ENCODE data around the gene MPRIP.

Gene MPRIP

GRCh38 chr17:17088541-17089525, 46.6 kb downstream of the MPRIP start:
- no peak for TF ChIP-seq CTCF (IDR thresholded peaks at IDR 0.05; ENCODE audit: low read depth, low read length, missing control alignments)
- in situ Hi-C loops (cut with HindIII; ENCODE audit: low pct_ligation_motif_present, low sequenced_read_pairs), result no loop called here
- H3K27me3 ChIP-seq (replicated peaks), result no peaks in the 10 kb centered on the region
- H3K4me3 ChIP-seq (ENCODE audit: low read depth, low read length), result no peak overlapping the region
- DNase-seq, result no peak
- H3K27ac ChIP-seq, result no peak overlapping the region
- H3K36me3 ChIP-seq (replicated peaks), result peaks cover 25% of the 10 kb centered on the region

GRCh38 chr17:17089796-17090641, 47.8 kb downstream of the MPRIP start:
- no peak overlapping the region for H3K4me3 ChIP-seq (ENCODE audit: low read depth, low read length)
- in situ Hi-C loops (cut with HindIII; ENCODE audit: low pct_ligation_motif_present, low sequenced_read_pairs), result no loop called here
- no peak overlapping the region for H3K27ac ChIP-seq
- no peak for DNase-seq
- H3K36me3 ChIP-seq (replicated peaks), result peaks cover 21% of the 10 kb centered on the region
- no peaks in the 10 kb centered on the region for H3K27me3 ChIP-seq (replicated peaks)
- no peak for TF ChIP-seq CTCF (IDR thresholded peaks at IDR 0.05; ENCODE audit: low read depth, low read length, missing control alignments)

GRCh38 chr17:17090642-17091103, 48.4 kb downstream of the MPRIP start:
- Histone ChIP-seq H3K27me3 (replicated peaks) (no peaks in the 10 kb centered on the region), H3K27ac (no peak overlapping the region), H3K4me3 (ENCODE audit: low read depth, low read length) (no peak overlapping the region), H3K36me3 (replicated peaks) (peaks cover 21% of the 10 kb centered on the region)
- in situ Hi-C loops (cut with HindIII; ENCODE audit: low pct_ligation_motif_present, low sequenced_read_pairs), result no loop called here
- TF ChIP-seq CTCF (IDR thresholded peaks at IDR 0.05; ENCODE audit: low read depth, low read length, missing control alignments), result no peak
- DNase-seq, result no peak

- H3K27ac ChIP-seq, result no peak overlapping the region
- no peak for TF ChIP-seq CTCF (IDR thresholded peaks at IDR 0.05; ENCODE audit: low read depth, low read length, missing control alignments)
- H3K36me3 ChIP-seq (replicated peaks), result peaks cover 21% of the 10 kb centered on the region
- no peaks in the 10 kb centered on the region for H3K27me3 ChIP-seq (replicated peaks)
- no peak overlapping the region for H3K4me3 ChIP-seq (ENCODE audit: low read depth, low read length)
- in situ Hi-C loops (cut with HindIII; ENCODE audit: low pct_ligation_motif_present, low sequenced_read_pairs), result no loop called here
- DNase-seq, result no peak
Measured at GRCh38 chr17:17091276-17091675, 49.0 kb downstream of the MPRIP start.

- peaks cover 21% of the 10 kb centered on the region for H3K36me3 ChIP-seq (replicated peaks)
- in situ Hi-C loops (cut with HindIII; ENCODE audit: low pct_ligation_motif_present, low sequenced_read_pairs), result no loop called here
- DNase-seq, result no peak
- no peak overlapping the region for H3K4me3 ChIP-seq (ENCODE audit: low read depth, low read length)
- H3K27me3 ChIP-seq (replicated peaks), result no peaks in the 10 kb centered on the region
- TF ChIP-seq CTCF (IDR thresholded peaks at IDR 0.05; ENCODE audit: low read depth, low read length, missing control alignments), result no peak
- no peak overlapping the region for H3K27ac ChIP-seq
Measured at GRCh38 chr17:17091856-17092756, 49.8 kb downstream of the MPRIP start.
